ENCODE results near the gene SYNJ2BP. TPM values are rescaled to one million over a fixed set of nuclear protein-coding genes. Genes with fewer than 3 reads are reported as not detected.

Gene SYNJ2BP
- total and polyA plus RNA-seq, 4 donors = 8.8 to 27.1 (median 17.2) TPM

DNA sequence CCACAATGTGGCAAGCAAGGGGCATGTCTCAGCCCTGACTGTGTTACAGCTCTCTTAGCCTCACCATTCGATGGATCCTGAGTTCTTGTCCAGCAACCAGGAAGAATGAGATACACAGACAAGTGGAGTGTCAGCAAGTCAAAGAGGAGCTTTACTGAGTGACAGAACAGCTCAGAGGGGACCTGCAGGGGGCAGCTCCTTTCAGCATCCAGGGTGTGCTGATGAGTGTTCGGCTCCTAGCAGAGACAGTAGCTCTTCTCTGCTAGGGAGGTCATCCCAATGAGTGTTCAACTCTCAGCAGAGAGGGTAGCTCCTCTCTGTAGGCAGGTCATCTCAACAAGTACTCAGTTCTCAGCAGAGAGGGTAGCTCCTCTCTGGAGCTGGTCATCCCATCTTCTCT lies 19.1 kb downstream of the SYNJ2BP start (continued):
- TF ChIP-seq, protein P1, sequence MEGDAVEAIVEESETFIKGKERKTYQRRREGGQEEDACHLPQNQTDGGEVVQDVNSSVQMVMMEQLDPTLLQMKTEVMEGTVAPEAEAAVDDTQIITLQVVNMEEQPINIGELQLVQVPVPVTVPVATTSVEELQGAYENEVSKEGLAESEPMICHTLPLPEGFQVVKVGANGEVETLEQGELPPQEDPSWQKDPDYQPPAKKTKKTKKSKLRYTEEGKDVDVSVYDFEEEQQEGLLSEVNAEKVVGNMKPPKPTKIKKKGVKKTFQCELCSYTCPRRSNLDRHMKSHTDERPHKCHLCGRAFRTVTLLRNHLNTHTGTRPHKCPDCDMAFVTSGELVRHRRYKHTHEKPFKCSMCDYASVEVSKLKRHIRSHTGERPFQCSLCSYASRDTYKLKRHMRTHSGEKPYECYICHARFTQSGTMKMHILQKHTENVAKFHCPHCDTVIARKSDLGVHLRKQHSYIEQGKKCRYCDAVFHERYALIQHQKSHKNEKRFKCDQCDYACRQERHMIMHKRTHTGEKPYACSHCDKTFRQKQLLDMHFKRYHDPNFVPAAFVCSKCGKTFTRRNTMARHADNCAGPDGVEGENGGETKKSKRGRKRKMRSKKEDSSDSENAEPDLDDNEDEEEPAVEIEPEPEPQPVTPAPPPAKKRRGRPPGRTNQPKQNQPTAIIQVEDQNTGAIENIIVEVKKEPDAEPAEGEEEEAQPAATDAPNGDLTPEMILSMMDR (IDR thresholded peaks at IDR 0.05; ENCODE audit: low read depth, low read length, missing input control) = no peak
- TF ChIP-seq NR2F2 (IDR thresholded peaks at IDR 0.05) (no peak), ATF3 (IDR thresholded peaks at IDR 0.05) (no peak), JUND (IDR thresholded peaks at IDR 0.05) (no peak)

DNA sequence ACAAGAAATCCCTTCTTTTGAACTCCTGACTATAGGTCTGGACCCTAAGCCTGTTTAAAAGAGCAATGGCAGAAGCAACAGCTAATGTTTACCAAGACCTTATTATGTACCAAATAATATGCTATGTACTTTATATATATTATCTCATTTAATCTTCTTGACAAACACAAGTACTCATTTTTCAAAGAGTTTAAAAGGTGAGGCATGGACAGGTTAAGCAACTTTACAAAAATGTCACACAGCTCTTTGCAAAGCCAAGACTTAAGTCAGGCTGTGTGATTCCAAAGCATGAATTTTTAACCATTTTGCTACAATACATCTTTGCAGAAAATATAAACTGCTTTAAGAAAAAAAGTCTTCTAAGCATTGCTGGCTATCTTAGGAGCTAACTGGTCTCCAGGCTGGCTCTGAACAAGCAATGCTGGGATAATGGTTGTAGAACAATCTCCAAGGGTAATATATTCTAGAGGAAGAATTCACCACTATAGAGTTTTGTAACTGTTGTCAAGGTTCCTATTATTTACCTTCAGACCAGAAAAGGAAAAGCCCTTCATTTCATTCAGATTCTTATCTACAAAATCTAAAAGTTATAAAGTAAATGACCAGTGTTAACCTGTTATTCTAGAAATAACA lies 22.1 kb downstream of the SYNJ2BP start:
- Histone ChIP-seq H3K9me3 (ENCODE audit: control insufficient read depth in 4 of 4, low read length in 3 of 4) (no peaks in the 10 kb centered on the region), H3K27ac (ENCODE audit: low read depth in 1 of 2, low read length in 2 of 2) (no peak overlapping the region), H3K27me3 (ENCODE audit: control insufficient read depth in 4 of 4, insufficient read depth in 4 of 4, low read length in 3 of 4) (no peaks in the 10 kb centered on the region), H3K4me1 (ENCODE audit: control insufficient read depth in 4 of 4, insufficient read depth in 4 of 4, low read length in 3 of 4) (peaks cover 0 to 2% (median under 1%) of the 10 kb centered on the region in 4 donors), H3K36me3 (ENCODE audit: control insufficient read depth in 4 of 4, insufficient read depth in 3 of 4, low read depth in 1 of 4, low read length in 3 of 4) (peaks cover 0 to 3% (median 0%) of the 10 kb centered on the region in 4 donors), H3K9ac (ENCODE audit: low read depth in 1 of 2, low read length in 2 of 2) (no peak overlapping the region), H3K4me3 (ENCODE audit: low read depth in 1 of 3, low read length in 3 of 3) (no peak overlapping the region)
- TF ChIP-seq, protein P1 (IDR thresholded peaks at IDR 0.05; ENCODE audit: low read depth, low read length, missing input control) = no peak
- TF ChIP-seq GABPA (IDR thresholded peaks at IDR 0.05 in 1 of 2, conservative IDR thresholded peaks at IDR 0.05 in 1 of 2) (no peak), TAF1 (conservative IDR thresholded peaks at IDR 0.05) (no peak), HNF4A (conservative IDR thresholded peaks at IDR 0.05) (no peak), RAD21 (IDR thresholded peaks at IDR 0.05) (no peak), ATF3 (IDR thresholded peaks at IDR 0.05) (no peak)
- no peak for DNase-seq (ENCODE audit: low spot score)

- H3K27me3 ChIP-seq (ENCODE audit: control insufficient read depth in 4 of 4, insufficient read depth in 4 of 4, low read length in 3 of 4) = no peaks in the 10 kb centered on the region
- H3K4me3 ChIP-seq (ENCODE audit: low read depth in 1 of 3, low read length in 3 of 3) = no peak overlapping the region
- peaks cover 0 to 2% (median 0%) of the 10 kb centered on the region in 4 donors for H3K4me1 ChIP-seq (ENCODE audit: control insufficient read depth in 4 of 4, insufficient read depth in 4 of 4, low read length in 3 of 4)
- H3K9me3 ChIP-seq (ENCODE audit: control insufficient read depth in 4 of 4, low read length in 3 of 4) = no peaks in the 10 kb centered on the region
- DNase-seq (ENCODE audit: low spot score) = no peak
- 37% methylated on average over 3 of the region's 3 CpGs for WGBS
- peaks cover 2 to 8% (median 4%) of the 10 kb centered on the region in 4 donors for H3K36me3 ChIP-seq (ENCODE audit: control insufficient read depth in 4 of 4, insufficient read depth in 3 of 4, low read depth in 1 of 4, low read length in 3 of 4)
- H3K9ac ChIP-seq (ENCODE audit: low read depth in 1 of 2, low read length in 2 of 2) = no peak overlapping the region
- no peak overlapping the region for H3K27ac ChIP-seq (ENCODE audit: low read depth in 1 of 2, low read length in 2 of 2)
- TF ChIP-seq RAD21 (IDR thresholded peaks at IDR 0.05) (no peak), TAF1 (conservative IDR thresholded peaks at IDR 0.05) (no peak), REST (IDR thresholded peaks at IDR 0.05) (no peak), FOXA1 (IDR thresholded peaks at IDR 0.05) (no peak), HNF4G (IDR thresholded peaks at IDR 0.05) (no peak), GABPA (IDR thresholded peaks at IDR 0.05 in 1 of 2, conservative IDR thresholded peaks at IDR 0.05 in 1 of 2) (no peak), HNF4A (conservative IDR thresholded peaks at IDR 0.05) (no peak), EGR1 (IDR thresholded peaks at IDR 0.05; ENCODE audit: low read depth in 2 of 2) (no peak), ATF3 (IDR thresholded peaks at IDR 0.05) (no peak), YY1 (IDR thresholded peaks at IDR 0.05) (no peak), NR2F2 (IDR thresholded peaks at IDR 0.05) (no peak), RXRA (IDR thresholded peaks at IDR 0.05) (no peak), JUND (IDR thresholded peaks at IDR 0.05) (no peak), FOXA2 (IDR thresholded peaks at IDR 0.05) (no peak), SP1 (IDR thresholded peaks at IDR 0.05) (no peak)
- TF ChIP-seq, protein P2, sequence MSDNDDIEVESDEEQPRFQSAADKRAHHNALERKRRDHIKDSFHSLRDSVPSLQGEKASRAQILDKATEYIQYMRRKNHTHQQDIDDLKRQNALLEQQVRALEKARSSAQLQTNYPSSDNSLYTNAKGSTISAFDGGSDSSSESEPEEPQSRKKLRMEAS (IDR thresholded peaks at IDR 0.05) = no peak
- TF ChIP-seq, protein P1 (IDR thresholded peaks at IDR 0.05; ENCODE audit: low read depth, low read length, missing input control) = no peak
Observed at GRCh38 chr14:70392676-70393075, 24.2 kb downstream of the SYNJ2BP start.

Data from liver (tissue), 9 donors.